ENCODE measurements around the gene SEC31B.

SEC31B gene

GRCh38 chr10:100544950-100545349 lies 25.3 kb upstream of the SEC31B start:
- no peak for TF ChIP-seq CTCF (conservative IDR thresholded peaks at IDR 0.05; ENCODE audit: low read depth, low read length)
- no peak overlapping the region for H2AFZ ChIP-seq (ENCODE audit: low read depth)
- H3K4me1 ChIP-seq (ENCODE audit: low read depth, poor library complexity, severe bottlenecking), result no peaks in the 10 kb centered on the region
- H3K9ac ChIP-seq, result no peak overlapping the region
- H3K36me3 ChIP-seq (ENCODE audit: insufficient read depth), result peaks cover 5% of the 10 kb centered on the region; the same call in 1 of the 2 replicates
- H3K4me3 ChIP-seq (IDR thresholded peaks at IDR 0.05; ENCODE audit: insufficient read depth, low read depth, low read length), result no peak overlapping the region
- H3K27ac ChIP-seq, result no peak overlapping the region
- no peaks in the 10 kb centered on the region for H3K27me3 ChIP-seq (ENCODE audit: insufficient read depth, low read depth)
- no peaks in the 10 kb centered on the region for H3K79me2 ChIP-seq (ENCODE audit: insufficient read depth, low read depth)
- no peak overlapping the region for H3K4me2 ChIP-seq
- no peaks in the 10 kb centered on the region for H4K20me1 ChIP-seq (ENCODE audit: insufficient read depth)

- Histone ChIP-seq H3K9ac (no peak overlapping the region), H3K79me2 (ENCODE audit: insufficient read depth, low read depth) (peaks cover 13% of the 10 kb centered on the region; the same call in 1 of the 2 replicates), H3K27ac (no peak overlapping the region), H3K4me2 (peak overlapping the region; percentile 96; the same call in 1 of the 2 replicates), H3K36me3 (ENCODE audit: insufficient read depth) (peaks cover 5% of the 10 kb centered on the region; the same call in 1 of the 2 replicates), H4K20me1 (ENCODE audit: insufficient read depth) (no peaks in the 10 kb centered on the region), H3K27me3 (ENCODE audit: insufficient read depth, low read depth) (no peaks in the 10 kb centered on the region), H3K4me3 (IDR thresholded peaks at IDR 0.05; ENCODE audit: insufficient read depth, low read depth, low read length) (no peak overlapping the region), H2AFZ (ENCODE audit: low read depth) (no peak overlapping the region), H3K4me1 (ENCODE audit: low read depth, poor library complexity, severe bottlenecking) (peaks cover 35% of the 10 kb centered on the region)
- no peak for TF ChIP-seq CTCF (conservative IDR thresholded peaks at IDR 0.05; ENCODE audit: low read depth, low read length)
Measured at GRCh38 chr10:100537475-100537874, 17.8 kb upstream of the SEC31B start.

- Histone ChIP-seq H3K79me2 (ENCODE audit: insufficient read depth, low read depth) (peaks cover 13% of the 10 kb centered on the region; the same call in 1 of the 2 replicates), H3K4me3 (IDR thresholded peaks at IDR 0.05; ENCODE audit: insufficient read depth, low read depth, low read length) (no peak within 1 kb of the TSS), H3K27ac (no peak within 1 kb of the TSS), H3K4me1 (ENCODE audit: low read depth, poor library complexity, severe bottlenecking) (peaks cover 52% of the 10 kb centered on the region), H3K9ac (peak within 1 kb of the TSS; percentile 40; the same call in 1 of the 2 replicates), H3K27me3 (ENCODE audit: insufficient read depth, low read depth) (no peaks in the 10 kb centered on the region), H4K20me1 (ENCODE audit: insufficient read depth) (no peaks in the 10 kb centered on the region), H3K4me2 (peak within 1 kb of the TSS; percentile 96), H2AFZ (ENCODE audit: low read depth) (peak within 1 kb of the TSS; percentile 77), H3K36me3 (ENCODE audit: insufficient read depth) (peaks cover 5% of the 10 kb centered on the region; the same call in 1 of the 2 replicates)
- TF ChIP-seq CTCF (conservative IDR thresholded peaks at IDR 0.05; ENCODE audit: low read depth, low read length), result peak; percentile 79
Measured at GRCh38 chr10:100535715-100536353, 16.2 kb upstream of the SEC31B start, which contains the start of gene HIF1AN. TSS of gene HIF1AN (plus strand) at chr10:100535943. CDS start at chr10:100535959, 16 bp downstream.

GRCh38 chr10:100535338-100535714 lies 15.7 kb upstream of the SEC31B start:
- H2AFZ ChIP-seq (ENCODE audit: low read depth), result peak overlapping the region; percentile 77
- H3K4me3 ChIP-seq (IDR thresholded peaks at IDR 0.05; ENCODE audit: insufficient read depth, low read depth, low read length), result no peak overlapping the region
- H4K20me1 ChIP-seq (ENCODE audit: insufficient read depth), result no peaks in the 10 kb centered on the region
- peaks cover under 1% of the 10 kb centered on the region; the same call in 1 of the 2 replicates for H3K36me3 ChIP-seq (ENCODE audit: insufficient read depth)
- H3K4me2 ChIP-seq, result peak overlapping the region; percentile 96
- no peak overlapping the region for H3K27ac ChIP-seq
- peaks cover 13% of the 10 kb centered on the region; the same call in 1 of the 2 replicates for H3K79me2 ChIP-seq (ENCODE audit: insufficient read depth, low read depth)
- peaks cover 57% of the 10 kb centered on the region for H3K4me1 ChIP-seq (ENCODE audit: low read depth, poor library complexity, severe bottlenecking)
- no peak overlapping the region for H3K9ac ChIP-seq
- H3K27me3 ChIP-seq (ENCODE audit: insufficient read depth, low read depth), result no peaks in the 10 kb centered on the region
- TF ChIP-seq CTCF (conservative IDR thresholded peaks at IDR 0.05; ENCODE audit: low read depth, low read length), result no peak

Measured in KMS-11 (cell line).